Activated T-cell treated with anti-CD3 and anti-CD28 coated beads for 48 hours (primary cell): ENCODE measurements around the gene ZDHHC1.

Experiments
- DNase-seq: peaks from one replicate; pipeline ENCODE4 v3.0.0-alpha.2; 2020; ENCODE audit warnings: low read depth

The ZDHHC1 gene, protein sequence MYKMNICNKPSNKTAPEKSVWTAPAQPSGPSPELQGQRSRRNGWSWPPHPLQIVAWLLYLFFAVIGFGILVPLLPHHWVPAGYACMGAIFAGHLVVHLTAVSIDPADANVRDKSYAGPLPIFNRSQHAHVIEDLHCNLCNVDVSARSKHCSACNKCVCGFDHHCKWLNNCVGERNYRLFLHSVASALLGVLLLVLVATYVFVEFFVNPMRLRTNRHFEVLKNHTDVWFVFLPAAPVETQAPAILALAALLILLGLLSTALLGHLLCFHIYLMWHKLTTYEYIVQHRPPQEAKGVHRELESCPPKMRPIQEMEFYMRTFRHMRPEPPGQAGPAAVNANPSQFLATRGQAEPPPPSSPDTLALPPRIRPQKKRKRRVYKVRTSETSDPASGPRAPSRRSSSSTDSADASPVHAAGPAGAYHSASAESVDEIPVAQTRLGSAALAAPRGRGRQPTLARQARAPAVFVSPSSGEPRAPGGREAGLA

GRCh38 chr16:67415872-67416793, at the start of gene ZDHHC1:
ZDHHC1 (minus strand) TSS chr16:67416477; CDS start chr16:67407775, 8,702 bp downstream.
- peak; percentile 65 for DNase-seq

- no peak for DNase-seq
Measured at GRCh38 chr16:67464565-67464964, 48.3 kb upstream of the ZDHHC1 start.

DNA sequence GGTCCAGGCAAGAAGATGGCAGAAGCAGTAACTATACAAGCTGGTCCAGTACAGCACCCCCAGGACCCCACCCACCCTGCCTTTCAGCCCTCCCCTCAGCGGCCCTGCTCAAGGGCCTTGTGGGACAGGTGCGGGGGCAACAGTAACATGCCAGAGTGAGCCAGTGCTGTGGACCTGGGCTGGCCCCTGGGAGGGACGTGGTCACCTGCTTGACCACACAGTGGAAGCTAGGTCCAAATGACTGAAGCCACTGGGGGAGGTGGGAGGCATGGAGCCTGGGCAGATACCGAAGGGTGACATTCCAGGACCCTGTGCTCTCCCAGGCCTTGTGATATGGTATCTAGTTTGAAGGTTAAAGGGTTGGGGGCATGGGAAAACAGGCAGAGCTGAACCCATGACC, 47.4 kb upstream of the ZDHHC1 start:
- DNase-seq: no peak

- no peak for DNase-seq
Measured at GRCh38 chr16:67463059-67463458, 46.8 kb upstream of the ZDHHC1 start.

DNA sequence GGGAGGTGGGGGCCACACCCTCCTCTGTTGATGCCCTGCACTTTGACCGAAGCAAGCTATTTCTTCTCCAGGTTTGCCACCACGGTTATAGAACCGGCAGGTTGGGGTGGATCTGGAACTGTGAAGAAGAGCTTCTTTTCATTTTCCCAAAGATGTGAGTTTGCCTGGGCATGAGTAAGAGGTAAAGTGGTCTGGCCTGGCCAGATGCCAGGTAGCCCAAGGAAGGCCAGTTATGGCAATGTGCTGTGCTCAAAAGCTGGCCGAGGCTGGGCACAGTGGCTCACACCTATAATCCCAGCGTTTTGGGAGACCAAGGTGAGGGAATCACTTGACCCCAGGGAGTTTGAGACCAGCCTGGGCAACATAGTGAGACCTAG, 46.0 kb upstream of the ZDHHC1 start:
- no peak for DNase-seq

DNA sequence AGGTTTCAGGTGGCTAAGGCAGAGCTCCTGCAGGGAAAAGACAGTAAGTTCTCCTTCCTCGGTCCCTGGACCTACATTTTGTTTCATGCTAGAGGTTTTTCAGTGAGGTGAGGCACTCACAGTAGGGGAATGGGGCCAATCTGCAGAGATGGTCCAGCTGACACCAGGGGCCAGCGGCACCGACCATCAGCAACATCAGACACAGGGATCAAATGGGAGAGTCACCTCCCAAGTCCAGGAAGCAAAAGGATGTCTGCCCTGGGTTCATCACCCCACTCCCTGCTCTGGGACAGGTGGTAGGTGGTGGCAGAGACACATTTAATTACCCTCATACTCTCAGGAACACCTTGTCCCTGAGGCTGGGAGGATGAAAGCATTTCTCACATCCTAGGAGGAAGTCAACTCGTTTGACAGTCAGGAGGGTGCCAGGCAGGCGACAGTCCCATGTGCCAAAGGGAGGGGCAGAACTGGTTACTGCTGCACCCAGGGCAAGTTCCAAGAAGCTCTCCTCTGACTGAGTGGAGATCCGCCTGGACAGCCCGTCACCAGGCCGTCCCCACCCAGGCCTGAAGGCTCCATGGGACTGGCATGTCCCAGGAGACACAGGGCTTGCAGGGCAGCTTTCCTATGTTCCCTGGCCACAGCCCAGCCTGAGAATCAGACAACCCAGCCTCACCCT, 45.5 kb upstream of the ZDHHC1 start:
- DNase-seq: no peak

DNA sequence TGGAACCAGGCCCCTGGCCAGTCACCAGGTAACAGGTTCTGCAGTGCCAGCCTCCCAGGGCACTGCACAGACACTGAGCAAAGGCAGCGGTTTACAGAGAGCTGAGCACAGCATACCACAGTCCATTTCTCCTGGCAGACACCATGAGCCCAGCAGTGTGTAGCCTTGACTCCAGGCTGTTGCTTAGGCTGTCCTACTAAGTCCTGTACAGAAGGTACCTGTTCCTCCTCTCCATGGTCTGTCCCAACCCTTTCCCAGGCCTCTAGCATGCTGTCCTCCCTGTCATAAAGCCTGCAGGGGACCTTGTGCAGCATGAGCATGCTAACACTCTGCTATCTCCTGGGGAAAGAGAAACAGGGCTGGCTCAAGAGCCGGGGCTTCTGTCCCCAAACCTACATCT, 44.7 kb upstream of the ZDHHC1 start:
- DNase-seq: no peak

- DNase-seq: no peak
Measured at GRCh38 chr16:67460168-67460567, 43.9 kb upstream of the ZDHHC1 start.

GRCh38 chr16:67459861-67460150, 43.5 kb upstream of the ZDHHC1 start:
- DNase-seq: no peak

DNA sequence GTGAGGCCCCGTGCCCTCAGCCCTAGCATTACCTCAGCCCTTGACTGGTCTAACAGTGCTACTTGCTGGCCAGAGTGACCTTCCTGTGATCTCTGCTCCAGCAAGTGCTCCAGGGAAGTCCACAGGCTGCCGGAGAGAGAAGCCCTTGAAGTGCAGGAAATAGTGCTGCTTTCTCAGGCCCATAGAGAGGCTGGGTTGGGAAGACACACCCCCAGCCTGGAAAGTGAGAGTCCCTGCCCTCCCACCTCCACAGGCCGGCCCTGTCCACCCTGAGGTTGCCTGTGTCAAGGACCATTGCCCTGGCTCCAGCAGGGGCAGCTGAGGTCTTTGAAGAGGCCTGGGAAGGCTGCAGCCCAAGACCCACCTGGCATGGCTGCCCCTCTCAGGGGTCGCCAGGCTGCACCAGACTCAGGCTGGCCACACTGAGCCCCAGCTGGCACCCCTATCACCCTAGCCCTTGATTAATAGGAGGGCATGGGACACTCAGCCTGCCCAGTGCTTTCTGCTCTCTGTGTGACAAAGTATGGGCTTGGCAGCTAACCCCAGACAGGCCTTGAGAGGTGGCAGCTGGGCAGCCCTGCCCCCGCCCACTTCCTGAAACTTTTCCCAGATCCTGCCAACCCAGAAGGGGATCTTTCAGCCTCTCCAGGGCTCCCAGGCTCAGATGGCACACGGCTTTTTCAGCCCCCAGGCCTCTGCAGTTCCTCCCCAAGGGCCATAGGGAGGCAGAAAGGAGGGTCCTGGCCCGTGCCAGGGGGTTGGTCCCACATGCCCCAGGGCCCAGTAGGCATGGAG, 43.0 kb upstream of the ZDHHC1 start:
- DNase-seq: no peak

DNA sequence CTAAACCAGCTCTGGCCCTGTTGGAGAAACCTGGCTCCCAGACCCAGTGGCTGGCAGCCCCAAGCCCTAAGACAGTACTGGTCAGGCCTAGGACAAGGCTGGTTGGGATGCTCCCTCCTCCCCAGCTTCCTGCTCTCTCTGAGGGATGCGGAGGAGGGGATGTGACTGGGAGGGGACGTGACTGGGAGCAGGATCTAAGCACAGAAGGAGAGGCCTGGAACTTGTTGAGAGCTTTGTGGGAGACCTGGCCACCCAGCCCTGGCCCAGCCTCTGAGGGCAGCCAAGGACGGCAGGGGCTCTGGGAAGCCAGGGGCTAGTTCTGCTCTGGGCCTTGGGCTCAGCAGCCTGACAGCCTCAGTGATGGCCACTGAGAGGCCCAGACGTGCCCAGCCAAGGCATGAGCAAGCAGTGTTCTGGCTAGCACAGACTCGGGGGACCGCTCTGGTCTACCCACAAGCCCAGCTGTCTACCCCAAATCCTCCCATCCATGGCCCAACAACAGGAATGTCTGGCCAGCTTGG, 41.9 kb upstream of the ZDHHC1 start:
- no peak for DNase-seq

- DNase-seq: no peak
Measured at GRCh38 chr16:67457611-67458010, 41.3 kb upstream of the ZDHHC1 start.

DNA sequence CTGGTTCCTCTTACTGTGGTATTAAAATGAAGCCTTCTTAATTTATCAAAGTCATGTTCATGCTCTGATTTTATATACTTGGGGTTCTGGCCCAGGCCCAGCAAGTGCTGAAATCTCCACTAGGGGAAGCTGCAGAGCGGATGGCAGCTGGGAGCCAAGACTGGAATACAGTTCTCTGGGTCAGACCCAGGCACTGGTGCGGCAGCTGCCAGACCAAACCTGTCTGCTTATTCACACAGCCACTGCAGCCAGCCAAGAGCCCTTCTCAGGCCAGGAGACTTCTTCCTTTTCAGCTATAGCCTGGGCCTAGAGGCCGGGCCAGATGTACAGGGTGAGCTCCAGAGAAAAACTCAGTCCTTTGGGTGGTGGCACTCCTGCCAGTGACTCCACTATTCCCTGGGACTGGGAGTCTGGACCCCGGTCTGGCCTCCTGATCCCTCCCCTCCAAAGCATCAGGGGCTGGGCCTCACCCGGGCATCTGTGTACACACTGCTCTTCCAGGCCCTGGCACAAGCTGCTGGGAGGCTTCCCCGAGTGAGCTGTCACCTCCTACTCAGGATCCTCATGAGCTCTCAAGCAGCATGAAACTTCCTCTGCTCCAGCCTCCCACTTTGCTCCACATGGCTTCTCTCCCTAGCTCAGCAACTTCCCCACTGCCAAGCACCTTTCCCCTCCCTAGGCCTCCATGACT, 40.3 kb upstream of the ZDHHC1 start:
- DNase-seq: no peak

DNA sequence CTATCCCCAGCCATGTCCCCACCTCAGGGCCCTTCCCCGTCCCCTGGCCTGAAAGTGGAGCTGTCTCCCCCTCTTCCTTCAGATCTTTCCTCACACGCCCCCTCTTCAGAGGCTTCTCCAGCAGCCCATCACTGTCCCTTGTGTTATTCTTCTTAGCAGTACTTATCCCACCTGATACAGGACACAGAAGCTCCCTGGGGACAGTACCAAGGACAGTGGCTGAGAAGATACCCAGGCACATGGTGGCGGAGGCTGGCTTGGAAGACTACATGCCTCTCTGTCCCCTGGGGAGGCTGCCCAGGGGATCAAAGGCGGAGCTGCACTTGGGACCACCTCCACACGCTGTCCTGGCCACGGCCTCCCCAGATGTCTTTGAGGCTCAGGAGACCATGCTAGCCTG, 38.6 kb upstream of the ZDHHC1 start:
- no peak for DNase-seq

- no peak for DNase-seq
Measured at GRCh38 chr16:67454104-67454503, 37.8 kb upstream of the ZDHHC1 start.

DNA sequence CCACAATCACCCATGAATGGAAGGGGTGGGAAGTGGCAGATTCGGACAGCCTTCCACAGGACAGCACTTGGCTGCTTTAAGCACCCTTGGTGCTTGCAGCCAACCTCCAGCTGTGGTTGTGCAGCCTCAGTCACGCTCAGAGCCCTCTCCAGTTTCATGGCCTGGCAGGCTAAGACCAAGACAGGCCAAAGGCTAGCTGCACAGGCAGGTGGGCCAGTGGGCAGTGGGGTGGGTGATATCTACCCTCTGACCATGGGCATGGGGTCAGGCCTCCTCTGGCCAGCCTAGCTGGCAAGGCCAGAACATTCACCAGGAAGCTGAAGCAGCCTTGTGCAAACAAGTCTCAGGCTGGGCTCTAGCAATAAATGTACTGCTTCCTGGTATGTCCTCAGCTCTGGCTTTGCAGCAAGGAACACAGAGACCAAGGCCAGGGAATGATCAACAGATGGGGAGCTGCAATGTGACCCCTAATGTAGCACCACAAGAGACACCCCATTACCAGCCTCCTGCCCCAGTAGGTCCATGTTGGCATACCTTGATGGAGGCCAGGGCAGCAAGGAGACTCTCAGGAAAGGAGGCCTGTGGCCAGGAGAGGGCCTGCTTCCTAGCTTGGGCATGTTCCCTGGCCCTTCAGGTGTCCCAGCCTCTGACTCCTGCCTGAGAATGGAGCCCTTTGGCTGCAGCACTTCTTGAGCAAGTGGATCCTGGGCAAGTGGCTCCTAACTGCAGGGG, 35.6 kb upstream of the ZDHHC1 start:
- DNase-seq: no peak

GRCh38 chr16:67451061-67451703, 34.9 kb upstream of the ZDHHC1 start:
- no peak for DNase-seq

DNA sequence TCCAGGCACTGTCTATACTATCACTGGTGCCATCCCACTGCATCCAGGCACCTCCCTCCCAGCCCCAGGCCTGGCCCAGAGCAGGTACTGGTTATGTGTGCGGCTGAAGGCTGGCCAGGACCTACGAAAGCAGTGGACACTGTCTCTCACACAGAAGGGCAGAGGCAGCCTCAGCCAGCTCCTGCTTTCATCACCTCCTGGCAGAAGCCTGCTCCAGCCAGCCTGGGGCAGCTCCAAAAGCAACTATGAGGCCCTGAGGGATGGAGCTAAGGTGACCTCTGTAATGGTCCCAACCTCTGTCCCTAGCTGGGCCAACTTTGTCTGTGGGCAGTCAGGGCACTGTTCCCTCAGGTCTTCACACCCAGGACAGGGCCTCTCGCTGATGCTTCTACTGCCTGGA, 33.5 kb upstream of the ZDHHC1 start:
- no peak for DNase-seq

GRCh38 chr16:67449336-67449735, 33.1 kb upstream of the ZDHHC1 start:
- DNase-seq: no peak

- no peak for DNase-seq
Measured at GRCh38 chr16:67448580-67448979, 32.3 kb upstream of the ZDHHC1 start.
